ENCODE measurements around the gene RMI2.
"Not testable (repeated sequence)": the region's sequence is repeated elsewhere in the genome, so short reads cannot be mapped to it uniquely, and the experiment has no call there.

RMI2 gene

GRCh38 chr16:11345040-11345862, at the start of gene RMI2:
TSS of gene RMI2 (plus strand) at chr16:11345459. CDS start at chr16:11345472, 13 bp downstream.
- DNase-seq, result peak; percentile 87

- DNase-seq, result no peak
These were observed 49.6 kb upstream of the RMI2 start for GRCh38 chr16:11295672-11296071.

GRCh38 chr16:11296351-11296705, 48.9 kb upstream of the RMI2 start:
- no peak for DNase-seq

- peak; percentile 70 for DNase-seq
These were observed 48.4 kb upstream of the RMI2 start for GRCh38 chr16:11296706-11297491.

GRCh38 chr16:11297492-11298142, 47.6 kb upstream of the RMI2 start:
- peak; percentile 70 for DNase-seq

- DNase-seq, result no peak
These were observed 46.9 kb upstream of the RMI2 start for GRCh38 chr16:11298143-11298900.

- not testable (repeated sequence) for DNase-seq
These were observed 46.2 kb upstream of the RMI2 start for GRCh38 chr16:11298950-11299547.

GRCh38 chr16:11299865-11300559, 45.2 kb upstream of the RMI2 start:
- no peak for DNase-seq

GRCh38 chr16:11300560-11300892, 44.7 kb upstream of the RMI2 start:
- DNase-seq, result no peak

GRCh38 chr16:11301645-11302501, 43.4 kb upstream of the RMI2 start:
- no peak for DNase-seq

- DNase-seq, result no peak
These were observed 42.3 kb upstream of the RMI2 start for GRCh38 chr16:11302977-11303376.

GRCh38 chr16:11303405-11304138, 41.7 kb upstream of the RMI2 start:
- no peak for DNase-seq

GRCh38 chr16:11306381-11306780, 38.9 kb upstream of the RMI2 start:
- no peak for DNase-seq

GRCh38 chr16:11306997-11307638, 38.1 kb upstream of the RMI2 start:
- no peak for DNase-seq

GRCh38 chr16:11307639-11308492, 37.4 kb upstream of the RMI2 start:
- no peak for DNase-seq

- no peak for DNase-seq
These were observed 36.6 kb upstream of the RMI2 start for GRCh38 chr16:11308493-11309283.

GRCh38 chr16:11309895-11310633, 35.2 kb upstream of the RMI2 start:
- no peak for DNase-seq
